ENCODE measurements around the gene ENOPH1.

- TF ChIP-seq CTCF (IDR thresholded peaks at IDR 0.05) (no peak), EP300 (IDR thresholded peaks at IDR 0.05) (no peak)
Observed at GRCh38 chr4:82489076-82489475, 58.7 kb downstream of the ENOPH1 start.
